IPS-18c (cell line): Measurements from ENCODE around the gene ADAMTSL3.

Experiments
- H3K4me3 ChIP-seq: 2 replicates; pipeline ENCODE4 v1.7.0; 2013; ENCODE audit warnings: low read depth, mild to moderate bottlenecking, low read length, moderate library complexity; ENCODE audit not compliant: insufficient read depth
- H3K9me3 ChIP-seq: one replicate; pipeline ENCODE4 v1.6.1; 2013; ENCODE audit warnings: mild to moderate bottlenecking, low read length, moderate library complexity; ENCODE audit not compliant: control insufficient read depth, insufficient read depth

Gene ADAMTSL3

GRCh38 chr15:83855956-83856355, 202.0 kb downstream of the ADAMTSL3 start:
- no peak overlapping the region for H3K4me3 ChIP-seq
- H3K9me3 ChIP-seq = no peaks in the 10 kb centered on the region

- Histone ChIP-seq H3K4me3 (no peak overlapping the region), H3K9me3 (no peaks in the 10 kb centered on the region)
Measured at GRCh38 chr15:83858820-83859505, 205.0 kb downstream of the ADAMTSL3 start.

- Histone ChIP-seq H3K4me3 (no peak overlapping the region), H3K9me3 (no peaks in the 10 kb centered on the region)
Measured at GRCh38 chr15:83866692-83867091, 212.8 kb downstream of the ADAMTSL3 start.

GRCh38 chr15:83869341-83869740, 215.4 kb downstream of the ADAMTSL3 start:
- H3K9me3 ChIP-seq = no peaks in the 10 kb centered on the region
- no peak overlapping the region for H3K4me3 ChIP-seq

GRCh38 chr15:83871808-83872559, 218.1 kb downstream of the ADAMTSL3 start:
- H3K4me3 ChIP-seq = no peak overlapping the region
- no peaks in the 10 kb centered on the region for H3K9me3 ChIP-seq

- H3K9me3 ChIP-seq = no peaks in the 10 kb centered on the region
- no peak overlapping the region for H3K4me3 ChIP-seq
Measured at GRCh38 chr15:83873966-83874365, 220.0 kb downstream of the ADAMTSL3 start.

GRCh38 chr15:83880529-83880928, 226.6 kb downstream of the ADAMTSL3 start:
- Histone ChIP-seq H3K4me3 (no peak overlapping the region), H3K9me3 (no peaks in the 10 kb centered on the region)

- Histone ChIP-seq H3K4me3 (no peak overlapping the region), H3K9me3 (no peaks in the 10 kb centered on the region)
Measured at GRCh38 chr15:83881156-83881555, 227.2 kb downstream of the ADAMTSL3 start.

GRCh38 chr15:83886321-83886720, 232.4 kb downstream of the ADAMTSL3 start:
- Histone ChIP-seq H3K9me3 (no peaks in the 10 kb centered on the region), H3K4me3 (no peak overlapping the region)

GRCh38 chr15:83887404-83887803, 233.5 kb downstream of the ADAMTSL3 start:
- no peak overlapping the region for H3K4me3 ChIP-seq

GRCh38 chr15:83887961-83888360, 234.0 kb downstream of the ADAMTSL3 start:
- Histone ChIP-seq H3K4me3 (no peak overlapping the region), H3K9me3 (no peaks in the 10 kb centered on the region)

More at GRCh38 chr15:83887404-83887803, 233.5 kb downstream of the ADAMTSL3 start:
- H3K9me3 ChIP-seq = no peaks in the 10 kb centered on the region

- no peaks in the 10 kb centered on the region for H3K9me3 ChIP-seq
- H3K4me3 ChIP-seq = no peak overlapping the region
Measured at GRCh38 chr15:83889995-83890394, 236.1 kb downstream of the ADAMTSL3 start.

GRCh38 chr15:83890587-83890986, 236.7 kb downstream of the ADAMTSL3 start:
- Histone ChIP-seq H3K9me3 (no peaks in the 10 kb centered on the region), H3K4me3 (no peak overlapping the region)

GRCh38 chr15:83892498-83892897, 238.6 kb downstream of the ADAMTSL3 start:
- no peak overlapping the region for H3K4me3 ChIP-seq
- H3K9me3 ChIP-seq = no peaks in the 10 kb centered on the region

GRCh38 chr15:83893308-83893707, 239.4 kb downstream of the ADAMTSL3 start:
- Histone ChIP-seq H3K4me3 (no peak overlapping the region), H3K9me3 (no peaks in the 10 kb centered on the region)

GRCh38 chr15:83897037-83897436, 243.1 kb downstream of the ADAMTSL3 start:
- Histone ChIP-seq H3K4me3 (no peak overlapping the region), H3K9me3 (no peaks in the 10 kb centered on the region)

- Histone ChIP-seq H3K9me3 (no peaks in the 10 kb centered on the region), H3K4me3 (no peak overlapping the region)
Measured at GRCh38 chr15:83898361-83898760, 244.4 kb downstream of the ADAMTSL3 start.

GRCh38 chr15:83899670-83900069, 245.7 kb downstream of the ADAMTSL3 start:
- H3K9me3 ChIP-seq = no peaks in the 10 kb centered on the region
- no peak overlapping the region for H3K4me3 ChIP-seq
